ENCODE data around the gene FYB1. TPM values are rescaled to one million over a fixed set of nuclear protein-coding genes. Genes with fewer than 3 reads are reported as not detected.

The FYB1 gene
- total and polyA plus RNA-seq, 11 donors: 0.82 to 67.2 (median 2.8) TPM

DNA sequence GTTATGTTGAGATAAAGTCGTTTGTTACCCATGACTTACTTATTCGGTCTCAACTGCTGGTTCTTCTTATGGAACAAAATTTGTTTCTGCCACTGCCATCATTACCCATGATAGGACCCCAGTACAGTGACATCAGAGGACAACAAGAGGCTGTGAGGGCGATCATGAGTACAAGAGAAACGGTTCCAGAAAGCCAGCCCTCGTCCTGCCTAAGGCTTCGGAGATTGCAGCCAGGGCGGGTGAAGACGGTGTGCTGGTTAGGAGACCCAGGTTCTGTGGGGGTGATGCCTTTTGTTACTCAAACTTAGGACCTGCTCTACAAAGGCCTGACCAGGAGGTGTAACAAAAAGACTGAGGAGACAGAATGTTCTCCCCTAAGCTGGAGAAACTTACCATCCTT, 10.9 kb downstream of the FYB1 start:
- Histone ChIP-seq H3K4me1 (peaks cover 0 to 92% (median 0%) of the 10 kb centered on the region in 12 donors), H3K9me3 (no peaks in the 10 kb centered on the region)
- 80 to 89% (median 84%) methylated on average over 8 of the region's 8 CpGs for WGBS, 4 donors

DNA sequence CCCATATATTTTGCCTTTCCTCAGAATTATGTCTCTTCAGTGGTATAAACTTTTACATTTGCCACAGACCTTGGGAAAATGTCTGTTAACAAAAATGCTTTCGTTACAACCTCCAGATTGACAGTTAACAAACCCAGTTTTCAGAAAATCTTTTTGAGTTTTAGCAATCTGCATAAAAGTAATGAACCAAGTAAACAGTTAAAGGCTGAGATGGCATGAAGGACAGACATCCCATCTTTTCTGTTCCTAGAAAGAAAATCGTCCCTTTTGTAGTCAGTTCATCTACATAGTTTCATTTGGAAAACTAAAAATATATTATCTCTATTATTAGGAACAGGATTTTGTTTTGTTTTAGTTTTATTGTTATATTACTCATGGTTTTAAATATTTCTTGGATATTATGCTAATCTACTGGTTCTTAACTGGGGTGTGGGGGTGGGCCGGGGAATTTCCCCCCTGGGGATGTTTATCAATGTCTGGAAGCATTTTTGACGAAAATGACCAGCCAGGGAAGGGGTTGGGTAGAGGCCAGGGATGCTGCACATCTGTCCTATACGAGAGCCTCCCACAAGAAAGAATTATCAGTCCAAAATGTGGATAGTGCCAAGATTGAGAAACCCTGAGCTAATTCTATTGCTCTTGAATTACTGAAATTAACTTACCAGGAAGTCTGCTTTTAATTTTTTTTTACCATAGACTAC, 11.9 kb downstream of the FYB1 start:
- intact Hi-C loops (cut with DNase I): no loop called here
- TF ChIP-seq CTCF (IDR thresholded peaks at IDR 0.05): no peak
- no peak for TF ChIP-seq POLR2A (IDR thresholded peaks at IDR 0.05)
- H3K4me3 ChIP-seq: no peak overlapping the region
- H3K27me3 ChIP-seq: no peaks in the 10 kb centered on the region
- peak overlapping the region in 1 of 12 donors; percentile 84 for H3K27ac ChIP-seq
- WGBS, 4 donors: 42 to 49% (median 46%) methylated on average over 5 of the region's 5 CpGs
- H3K9me3 ChIP-seq: no peaks in the 10 kb centered on the region
- no peaks in the 10 kb centered on the region for H3K36me3 ChIP-seq
- peaks cover 0 to 91% (median 0%) of the 10 kb centered on the region in 12 donors for H3K4me1 ChIP-seq
- DNase-seq (no peak), ATAC-seq (no peak)

More for the DNA sequence above, 10.9 kb downstream of the FYB1 start:
- H3K36me3 ChIP-seq: no peaks in the 10 kb centered on the region
- intact Hi-C loops (cut with DNase I): no loop called here
- no peak for TF ChIP-seq POLR2A (IDR thresholded peaks at IDR 0.05)
- no peak for TF ChIP-seq CTCF (IDR thresholded peaks at IDR 0.05)
- ATAC-seq (no peak), DNase-seq (no peak)
- H3K4me3 ChIP-seq: no peak overlapping the region
- H3K27ac ChIP-seq: peak overlapping the region in 1 of 12 donors; percentile 84
- no peaks in the 10 kb centered on the region for H3K27me3 ChIP-seq

DNA sequence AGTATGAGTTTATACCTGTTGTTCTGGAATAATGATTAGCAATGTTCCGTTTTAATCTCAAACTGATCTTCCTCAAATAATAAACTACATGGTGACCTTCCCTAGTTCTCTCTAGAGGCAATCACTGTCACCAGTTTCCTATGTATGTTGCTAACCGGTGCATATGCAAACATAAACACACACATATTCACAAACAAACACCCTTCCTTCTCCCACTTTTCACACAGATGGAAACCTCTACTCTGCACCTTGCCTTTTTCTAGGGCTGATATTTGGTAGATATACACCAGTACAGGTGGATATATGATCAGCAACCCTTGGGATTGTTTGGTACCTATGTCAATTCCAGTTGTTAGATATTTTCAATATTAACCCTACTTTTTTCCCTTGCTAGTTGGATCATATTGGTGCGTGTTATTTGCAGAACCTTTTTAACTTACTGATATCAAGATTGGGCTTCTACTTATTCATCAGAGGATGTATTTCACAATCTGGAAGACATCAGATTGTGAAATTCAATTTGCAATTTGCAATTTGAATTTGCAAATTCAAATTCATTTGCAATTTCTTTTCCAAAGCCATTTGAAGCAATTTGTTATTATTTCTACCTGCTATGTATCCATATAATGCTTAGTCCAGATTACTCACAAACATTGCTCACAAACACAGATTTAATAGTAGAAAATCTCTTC, 12.6 kb downstream of the FYB1 start:
- Histone ChIP-seq H3K9me3 (no peaks in the 10 kb centered on the region), H3K4me3 (no peak overlapping the region), H3K4me1 (peaks cover 0 to 91% (median 0%) of the 10 kb centered on the region in 12 donors), H3K27ac (peak overlapping the region in 1 of 12 donors; percentile 84), H3K27me3 (no peaks in the 10 kb centered on the region), H3K36me3 (no peaks in the 10 kb centered on the region)
- no peak for TF ChIP-seq CTCF (IDR thresholded peaks at IDR 0.05)
- TF ChIP-seq POLR2A (IDR thresholded peaks at IDR 0.05): no peak
- intact Hi-C loops (cut with DNase I): no loop called here
- no peak for ATAC-seq
- DNase-seq: no peak
- 75 to 80% (median 78%) methylated on average over 3 of the region's 3 CpGs for WGBS, 4 donors

- Histone ChIP-seq H3K27ac (peak overlapping the region in 1 of 12 donors; percentile 79), H3K4me3 (no peak overlapping the region), H3K9me3 (no peaks in the 10 kb centered on the region), H3K36me3 (no peaks in the 10 kb centered on the region), H3K27me3 (no peaks in the 10 kb centered on the region), H3K4me1 (peaks cover 0 to 89% (median 0%) of the 10 kb centered on the region in 12 donors)
- no peak for ATAC-seq
- WGBS, 4 donors: 78 to 85% (median 79%) methylated on average over 3 of the region's 3 CpGs
- no peak for DNase-seq
- intact Hi-C loops (cut with DNase I): no loop called here
- TF ChIP-seq CTCF (IDR thresholded peaks at IDR 0.05) (no peak), POLR2A (IDR thresholded peaks at IDR 0.05) (no peak)
Observed at GRCh38 chr5:39205550-39205949, 13.8 kb downstream of the FYB1 start.

Measured in heart left ventricle (tissue), 16 donors.